Fibroblast of skin of back (primary cell): ENCODE data around the gene STK40.

Source experiments
- DNase-seq: peaks from one replicate; pipeline ENCODE4 v3.0.0-alpha.2; 2013

The STK40 gene

GRCh38 chr1:36343651-36344394 is 41.9 kb downstream of the STK40 start:
- DNase-seq = no peak

GRCh38 chr1:36342426-36343185 is 43.1 kb downstream of the STK40 start:
- DNase-seq = peak; percentile 88

GRCh38 chr1:36341626-36342320 is 44.0 kb downstream of the STK40 start:
- DNase-seq = no peak

- no peak for DNase-seq
Measured at GRCh38 chr1:36339615-36340014, 46.1 kb downstream of the STK40 start.

- DNase-seq = no peak
Measured at GRCh38 chr1:36339215-36339614, 46.5 kb downstream of the STK40 start.

GRCh38 chr1:36337830-36338229 is 47.9 kb downstream of the STK40 start:
- DNase-seq = no peak

GRCh38 chr1:36330940-36331339 is 54.8 kb downstream of the STK40 start:
- no peak for DNase-seq

GRCh38 chr1:36329817-36330216 is 55.9 kb downstream of the STK40 start:
- no peak for DNase-seq

- no peak for DNase-seq
Measured at GRCh38 chr1:36328713-36329112, 57.0 kb downstream of the STK40 start.

- no peak for DNase-seq
Measured at GRCh38 chr1:36328088-36328480, 57.6 kb downstream of the STK40 start.

- DNase-seq = peak; percentile 76
Measured at GRCh38 chr1:36327421-36328087, 58.2 kb downstream of the STK40 start.

GRCh38 chr1:36326499-36326898 is 59.2 kb downstream of the STK40 start:
- no peak for DNase-seq

- no peak for DNase-seq
Measured at GRCh38 chr1:36324353-36324703, 61.4 kb downstream of the STK40 start.

- DNase-seq = peak; percentile 88
Measured at GRCh38 chr1:36323636-36324352, 61.9 kb downstream of the STK40 start, which contains the start of gene EVA1B. Gene EVA1B, minus strand, starts transcription at chr1:36323645. Its CDS starts 608 bp downstream, at chr1:36323037.

GRCh38 chr1:36322786-36323635 is 62.7 kb downstream of the STK40 start:
- DNase-seq = peak; percentile 70

- DNase-seq = peak; percentile 31
Measured at GRCh38 chr1:36322041-36322785, 63.5 kb downstream of the STK40 start.

- DNase-seq = peak; percentile 98
Measured at GRCh38 chr1:36321119-36321951, 64.4 kb downstream of the STK40 start.

GRCh38 chr1:36320767-36321118 is 65.0 kb downstream of the STK40 start:
- no peak for DNase-seq

GRCh38 chr1:36320291-36320761 is 65.4 kb downstream of the STK40 start:
- no peak for DNase-seq
